GM19372 (cell line): ENCODE results near the gene THADA.
"Not testable (repeated sequence)": the region's sequence is repeated elsewhere in the genome, so short reads cannot be mapped to it uniquely, and the experiment has no call there.

ENCODE experiments used
- ATAC-seq: cut with Tn5 transposase; IDR thresholded peaks from one replicate; pipeline ENCODE4 v1.9.1; 2021; ENCODE audit warnings: mild to moderate bottlenecking, low read depth, moderate library complexity; ENCODE audit not compliant: unreplicated experiment

The THADA gene

DNA sequence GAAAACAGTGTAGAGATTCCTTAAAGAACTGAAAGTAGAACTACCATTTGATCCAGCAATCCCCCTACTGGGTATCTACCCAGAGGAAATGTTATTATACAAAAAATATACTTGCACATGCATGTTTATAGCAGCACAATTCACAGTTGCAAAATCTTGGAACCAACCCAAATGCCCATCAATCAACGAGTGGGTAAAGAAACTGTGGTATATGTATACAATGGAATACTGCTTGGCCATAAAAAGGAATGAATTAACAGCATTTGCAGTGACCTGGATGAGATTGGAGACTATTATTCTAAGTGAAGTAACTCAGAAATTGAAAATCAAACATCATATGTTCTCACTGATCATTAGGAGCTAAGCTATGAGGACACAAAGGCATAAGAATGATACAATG is 4.8 kb upstream of the THADA start:
- not testable (repeated sequence) for ATAC-seq

DNA sequence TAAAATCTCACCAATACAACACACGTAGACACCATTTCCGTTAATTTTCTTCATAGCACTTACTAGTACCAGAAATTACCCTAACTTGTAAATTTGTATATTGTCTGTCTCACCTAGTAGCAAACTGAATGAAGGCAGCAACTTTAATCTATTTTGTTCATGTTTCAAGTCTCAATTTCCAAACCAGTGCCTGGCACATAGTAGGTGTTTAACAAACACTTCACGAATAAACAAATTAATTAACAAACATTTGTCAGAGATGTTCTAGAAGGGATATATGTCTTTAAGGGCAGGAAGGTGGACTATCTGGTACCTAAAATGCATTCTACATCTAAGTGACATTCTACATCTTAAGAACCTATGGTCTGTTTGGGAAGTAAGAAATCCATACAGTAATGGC is 963 bp downstream of the THADA start:
- ATAC-seq = no peak

DNA sequence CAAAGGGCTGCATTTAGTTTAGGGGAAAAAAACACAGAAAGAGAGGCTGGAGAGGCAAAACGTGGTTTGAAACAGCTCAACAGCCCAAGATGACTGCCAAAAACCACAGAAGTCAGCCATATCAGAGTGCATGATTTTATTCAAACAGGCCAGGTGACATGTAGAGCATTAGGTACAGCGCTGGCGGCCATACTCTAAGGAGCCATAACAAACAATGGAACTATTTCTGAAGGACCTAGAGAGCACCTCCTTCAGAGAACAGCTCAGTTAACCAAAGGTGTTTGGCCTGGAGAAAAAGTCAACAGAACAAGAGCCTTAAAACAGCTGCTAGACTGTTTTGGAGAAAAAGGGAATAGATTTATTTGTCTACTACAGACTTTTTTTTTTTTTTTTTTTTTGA is 2.6 kb downstream of the THADA start:
- no peak for ATAC-seq

DNA sequence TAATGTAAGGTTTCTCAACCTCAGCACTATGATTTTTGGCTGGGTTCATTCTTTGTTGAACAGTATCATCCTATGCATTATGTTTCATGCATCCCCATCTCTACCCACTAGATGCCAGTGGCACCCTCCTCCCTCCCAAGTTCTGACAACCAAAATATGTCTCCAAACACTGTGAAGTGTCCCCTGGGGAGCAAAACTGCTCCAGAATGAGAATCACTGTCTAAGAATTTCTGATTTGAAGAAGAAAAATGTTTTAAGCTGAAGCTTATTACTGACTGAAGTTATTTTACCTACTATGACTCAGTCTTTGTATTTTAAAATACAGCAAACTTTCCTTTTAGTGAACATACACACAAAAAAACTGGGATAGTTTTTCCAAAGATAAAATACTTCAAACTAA is 3.4 kb downstream of the THADA start:
- ATAC-seq = no peak

DNA sequence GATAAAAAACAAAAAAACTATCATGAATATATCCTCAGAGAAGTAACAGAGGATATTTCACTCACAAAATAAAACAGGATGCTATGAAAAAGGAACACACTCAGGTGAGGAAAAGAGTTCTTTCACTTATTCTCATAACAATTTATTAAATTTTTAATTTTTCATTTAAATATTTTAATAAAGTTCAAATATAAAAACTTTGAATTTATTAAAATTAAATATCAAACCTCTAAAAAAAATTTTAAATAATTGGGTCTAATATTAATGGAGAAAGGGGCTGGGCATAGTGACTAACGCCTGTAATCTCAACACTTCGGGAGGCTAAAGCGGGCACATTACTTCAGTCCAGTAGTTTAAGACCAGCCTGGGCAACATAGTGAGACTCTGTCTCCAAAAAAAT is 10.1 kb downstream of the THADA start:
- no peak for ATAC-seq

DNA sequence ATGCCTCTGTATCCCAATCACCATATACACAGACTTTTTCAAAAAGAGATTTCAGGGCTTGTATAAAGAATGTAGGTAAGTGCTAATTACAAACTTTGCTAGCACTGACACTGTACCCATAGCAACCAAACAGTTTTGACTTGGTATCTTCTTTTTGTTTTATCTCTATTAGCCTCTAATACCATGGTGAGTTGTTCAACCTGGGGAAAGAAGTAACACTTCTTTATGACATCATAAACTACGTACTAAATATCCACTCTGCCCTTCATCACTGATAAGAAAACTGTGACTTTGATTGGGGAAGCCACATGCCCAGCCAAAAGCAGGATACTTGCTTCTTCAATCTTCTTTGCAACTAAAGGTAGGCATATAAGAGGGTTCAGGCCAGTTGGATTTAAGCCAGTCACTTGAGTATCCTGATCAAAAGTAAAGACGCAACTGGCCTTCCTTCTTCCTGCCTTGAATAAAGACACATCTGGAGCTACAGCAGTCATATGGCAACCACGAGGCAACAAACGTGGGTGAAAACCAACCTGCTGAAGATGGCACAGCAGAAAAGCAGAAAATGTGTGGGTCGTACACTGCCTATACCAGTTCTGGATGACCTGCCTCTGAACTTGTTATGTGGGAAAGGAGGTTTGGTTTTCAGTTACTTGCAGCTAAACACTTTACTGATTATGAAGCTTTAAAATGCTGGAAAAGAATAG is 16.4 kb downstream of the THADA start:
- no peak for ATAC-seq

DNA sequence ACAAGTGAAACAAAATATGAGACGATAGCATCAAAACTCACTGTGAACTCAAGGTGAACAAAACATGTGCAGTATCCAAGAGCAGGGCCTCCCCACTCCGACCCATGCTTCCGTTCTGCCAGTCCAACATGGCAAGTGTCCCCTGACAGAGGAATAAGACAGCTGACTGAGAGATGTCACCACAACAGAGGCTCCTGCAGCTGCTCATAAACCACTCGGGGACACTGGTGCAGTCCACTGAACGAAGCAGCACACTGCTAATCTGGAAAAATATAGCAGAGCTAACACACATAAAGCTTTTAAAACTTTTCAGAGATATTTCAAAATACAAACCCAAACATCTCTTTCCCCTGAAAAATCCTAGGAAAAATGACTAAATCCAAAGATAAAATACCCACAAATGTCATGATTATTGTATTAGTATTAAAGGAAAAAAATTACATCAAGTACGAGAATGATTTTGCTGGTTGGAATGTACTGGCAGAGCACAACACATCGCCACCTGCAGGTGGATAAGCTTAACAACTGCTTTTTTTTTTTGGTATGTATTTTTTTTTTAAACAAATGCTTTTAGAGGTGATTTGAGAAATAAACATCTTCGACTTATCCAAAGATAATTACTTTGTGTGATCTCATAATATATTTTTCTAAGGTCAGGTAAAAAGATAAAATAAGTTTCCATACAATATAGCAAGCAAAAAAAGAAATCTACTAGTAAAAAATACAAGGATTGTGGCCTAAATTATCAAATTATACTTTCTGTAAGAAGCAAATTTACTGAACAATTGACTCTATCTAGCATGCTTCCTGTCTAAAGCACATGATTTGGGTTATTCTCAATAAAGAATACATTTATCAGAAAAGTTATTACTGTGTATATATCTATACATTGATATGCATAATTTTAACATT is 18.6 kb downstream of the THADA start:
- ATAC-seq = no peak

DNA sequence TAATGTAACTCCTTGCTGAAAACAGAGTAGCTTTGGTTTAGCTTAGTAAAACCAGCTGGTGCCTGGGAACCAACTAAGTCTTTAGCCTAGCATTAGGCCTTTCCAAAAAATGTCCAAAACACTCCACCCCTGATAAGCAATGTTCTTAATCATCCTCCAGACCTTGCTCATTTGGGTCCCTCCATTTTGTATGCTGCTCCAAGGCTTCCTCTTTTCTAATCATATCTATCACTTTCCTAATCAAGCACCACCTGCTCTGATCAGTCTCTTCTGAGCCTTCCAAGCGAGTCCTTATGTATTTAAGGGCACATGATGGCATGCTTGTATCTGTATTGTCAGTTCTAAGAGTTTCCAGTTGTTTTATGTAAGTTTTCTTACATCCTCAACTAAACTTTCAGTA is 23.6 kb downstream of the THADA start:
- ATAC-seq = no peak

DNA sequence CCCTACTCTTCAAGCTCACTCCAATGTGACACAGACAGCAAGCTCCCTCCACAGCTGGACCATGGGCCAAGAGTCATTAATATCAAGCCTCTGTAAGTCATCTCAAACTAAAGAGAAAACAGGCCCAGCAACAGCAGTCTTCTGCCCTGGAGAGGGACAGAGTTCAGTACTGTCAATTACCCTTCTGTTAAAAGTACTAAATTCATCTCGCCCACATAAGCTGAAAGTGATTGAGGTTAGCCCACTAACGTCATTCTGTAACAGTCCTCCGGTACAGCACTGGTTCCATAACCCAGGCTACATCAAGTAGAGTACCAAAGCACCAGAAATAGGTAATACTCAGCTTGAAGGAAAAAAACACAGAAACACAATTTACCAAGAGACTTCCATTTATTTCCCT is 25.9 kb downstream of the THADA start:
- peak; percentile 90 for ATAC-seq

DNA sequence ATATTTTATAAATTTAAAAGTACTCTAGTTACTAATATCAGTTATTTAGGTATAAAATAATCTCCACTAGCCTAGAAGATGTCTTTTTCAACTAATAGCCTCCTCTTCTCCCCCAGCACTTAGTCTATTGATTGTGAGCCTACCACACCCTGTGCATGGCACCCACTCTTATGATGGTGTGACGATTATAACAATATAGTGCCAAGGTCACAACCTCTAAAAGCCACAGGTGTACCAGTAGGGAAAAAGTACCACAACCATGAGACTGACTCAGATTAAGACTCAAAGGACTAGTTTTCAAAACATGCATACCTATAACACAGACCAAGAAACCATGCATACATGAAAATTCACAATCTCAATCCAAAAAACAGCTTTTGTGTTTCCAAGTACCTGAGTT is 27.6 kb downstream of the THADA start:
- ATAC-seq = no peak

DNA sequence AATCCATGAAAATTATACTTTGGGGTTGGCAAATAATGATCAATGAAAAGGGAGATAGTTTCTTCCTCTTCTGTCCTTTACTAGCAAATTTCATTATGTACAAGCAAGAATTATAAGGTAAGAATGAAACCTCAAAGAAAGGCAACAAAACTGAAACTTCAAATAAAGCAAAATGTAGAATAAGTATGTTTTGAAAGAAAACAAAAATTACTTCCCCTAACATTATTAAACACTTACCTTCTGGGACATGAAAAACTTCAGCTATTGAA is 29.4 kb downstream of the THADA start:
- no peak for ATAC-seq

DNA sequence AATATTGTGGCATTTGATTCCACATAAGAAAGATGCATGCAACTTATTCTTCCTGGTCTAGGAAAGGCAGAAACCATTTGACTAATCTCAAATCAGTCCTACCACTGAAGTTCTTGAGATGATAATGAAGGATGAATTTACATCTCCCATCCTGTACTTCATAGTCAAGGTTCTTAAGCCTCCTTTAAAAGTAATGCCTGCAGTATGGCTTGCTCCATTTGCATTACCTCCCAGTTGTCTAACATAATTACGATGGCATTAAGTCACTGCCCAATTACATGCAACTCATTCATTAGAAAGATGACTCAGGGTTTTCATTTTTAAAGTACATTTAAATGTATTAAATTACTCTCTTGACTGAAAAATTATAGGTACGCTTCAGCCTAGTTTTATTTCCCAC is 32.2 kb downstream of the THADA start:
- no peak for ATAC-seq

DNA sequence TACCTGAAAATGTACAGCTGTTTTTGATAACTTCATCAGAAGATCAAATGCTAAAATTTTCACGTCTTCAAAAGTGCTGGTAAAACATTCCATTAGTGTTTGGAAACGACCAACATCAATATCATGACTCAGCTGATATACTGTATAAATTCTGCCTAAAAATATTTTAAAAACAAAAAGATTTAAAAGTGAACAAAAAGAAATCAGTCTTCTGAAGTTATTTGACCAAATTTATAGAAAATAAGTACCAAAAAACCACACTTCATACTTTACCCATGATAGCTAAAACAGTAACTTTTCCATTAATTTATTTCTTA is 35.6 kb downstream of the THADA start:
- no peak for ATAC-seq

DNA sequence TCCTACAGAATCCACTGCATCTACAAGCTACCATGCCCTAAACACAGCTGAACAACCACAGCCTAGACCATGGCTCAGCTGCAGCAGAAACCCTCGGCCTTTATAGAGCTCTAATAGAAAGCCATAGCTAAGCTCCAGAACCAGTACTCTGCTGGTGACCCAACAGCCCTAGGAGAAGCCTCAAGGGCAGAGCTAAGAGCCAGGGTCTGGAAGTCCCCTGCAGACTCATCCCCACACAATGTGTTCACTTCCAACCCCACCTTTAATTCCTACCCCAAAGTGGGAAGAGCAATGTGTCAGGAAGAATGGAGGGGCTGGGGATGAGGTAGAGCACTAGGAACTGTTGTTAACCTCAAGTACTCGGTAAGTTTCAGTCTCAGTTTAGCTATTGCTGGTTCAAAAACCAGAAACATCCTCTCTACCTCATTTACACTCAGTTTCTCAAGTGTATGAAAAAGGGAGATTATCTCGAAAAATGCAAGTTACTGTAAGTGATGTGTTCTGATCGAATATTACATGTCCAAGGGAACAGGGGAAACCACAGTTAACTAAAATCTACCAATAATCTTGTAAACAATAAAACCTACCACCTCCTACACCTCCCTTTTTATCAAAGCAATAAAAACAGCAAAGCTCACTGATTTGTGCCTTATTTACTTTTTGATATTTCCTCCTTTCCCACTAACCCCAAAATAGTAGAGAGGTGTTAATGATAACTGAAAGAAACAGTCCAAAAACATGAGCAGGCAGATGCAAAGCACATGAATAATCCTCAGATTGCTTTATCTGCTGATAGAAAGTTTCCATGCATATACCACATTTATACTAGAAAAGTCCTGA is 36.2 kb downstream of the THADA start:
- ATAC-seq = peak; percentile 79

DNA sequence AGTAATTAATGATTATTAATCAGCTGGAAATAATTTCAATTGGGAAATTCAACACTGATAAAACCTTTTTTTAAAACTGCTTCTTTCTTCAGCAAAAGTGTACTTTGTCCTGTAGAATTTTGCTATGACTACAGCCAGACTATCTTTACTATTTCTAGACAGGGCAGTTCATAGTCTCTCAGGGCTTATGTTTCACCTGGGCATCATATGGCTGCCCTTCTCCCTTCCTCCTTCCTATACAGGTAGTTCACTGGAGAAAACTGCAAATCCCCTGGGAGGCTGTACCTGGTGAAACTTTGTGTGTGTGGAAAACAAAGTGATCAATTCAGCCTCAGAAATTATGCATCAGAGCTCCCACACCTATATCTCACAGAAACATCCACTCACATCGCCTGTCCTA is 38.6 kb downstream of the THADA start:
- no peak for ATAC-seq

DNA sequence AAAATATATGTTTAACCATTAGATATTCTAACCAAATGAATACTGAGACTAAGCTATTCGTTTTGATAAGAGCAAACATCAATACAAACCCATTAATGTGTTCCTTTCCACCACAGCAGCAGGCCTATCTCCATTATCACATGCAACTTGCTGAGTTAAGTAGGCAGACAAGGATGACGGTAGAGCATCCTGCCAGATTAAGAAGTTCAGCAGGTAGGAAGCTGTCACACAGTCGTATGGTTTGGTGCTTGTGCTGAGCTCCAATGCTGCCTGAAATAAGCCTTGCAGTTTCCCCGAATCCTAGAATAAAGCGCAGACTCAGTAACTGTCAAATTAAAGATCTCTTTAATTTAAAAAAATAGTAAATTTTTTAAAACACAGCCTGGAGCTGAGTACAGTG is 39.6 kb downstream of the THADA start:
- no peak for ATAC-seq

DNA sequence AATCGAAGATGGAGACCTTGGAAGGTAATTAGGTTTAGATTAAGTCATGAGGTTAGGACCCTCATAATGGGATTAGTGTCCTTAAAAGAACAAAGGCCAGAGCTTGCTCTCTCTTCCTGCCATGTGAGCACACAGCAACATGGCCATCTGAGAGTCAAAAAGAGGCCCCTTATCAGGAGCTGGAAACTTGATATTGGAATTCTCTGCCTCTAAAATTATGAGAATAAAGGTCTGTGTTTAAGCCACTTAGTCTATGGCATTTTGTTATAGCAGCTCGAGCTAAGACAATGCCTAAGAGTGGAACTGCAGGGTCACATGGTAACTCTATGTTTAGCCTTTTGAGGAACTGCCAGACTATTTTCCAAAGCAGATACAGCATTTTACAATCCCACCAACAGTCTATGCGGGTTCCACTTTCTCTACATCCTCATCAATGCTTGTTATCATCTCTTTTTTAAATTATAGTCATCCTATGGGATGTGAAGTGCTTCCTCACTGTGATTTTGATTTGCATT is 42.4 kb downstream of the THADA start:
- no peak for ATAC-seq

DNA sequence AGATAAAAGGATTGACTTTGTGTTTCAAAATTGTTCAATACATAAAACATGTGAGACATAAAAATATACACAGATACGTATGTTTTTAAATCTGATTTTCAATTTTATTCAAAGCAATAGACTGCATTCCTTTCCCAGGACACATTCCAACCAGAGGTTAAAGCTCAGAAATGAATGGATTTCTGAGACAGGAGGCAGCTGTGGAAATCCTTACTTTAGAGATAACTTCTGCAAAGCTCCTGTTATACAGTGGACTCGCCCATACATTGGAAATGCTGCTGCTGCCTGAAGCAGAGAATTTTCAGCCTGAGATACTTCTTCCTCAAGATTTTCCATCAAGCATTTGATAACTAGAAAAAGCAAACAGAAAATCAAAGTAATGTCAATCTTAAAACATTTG is 43.8 kb downstream of the THADA start:
- no peak for ATAC-seq

DNA sequence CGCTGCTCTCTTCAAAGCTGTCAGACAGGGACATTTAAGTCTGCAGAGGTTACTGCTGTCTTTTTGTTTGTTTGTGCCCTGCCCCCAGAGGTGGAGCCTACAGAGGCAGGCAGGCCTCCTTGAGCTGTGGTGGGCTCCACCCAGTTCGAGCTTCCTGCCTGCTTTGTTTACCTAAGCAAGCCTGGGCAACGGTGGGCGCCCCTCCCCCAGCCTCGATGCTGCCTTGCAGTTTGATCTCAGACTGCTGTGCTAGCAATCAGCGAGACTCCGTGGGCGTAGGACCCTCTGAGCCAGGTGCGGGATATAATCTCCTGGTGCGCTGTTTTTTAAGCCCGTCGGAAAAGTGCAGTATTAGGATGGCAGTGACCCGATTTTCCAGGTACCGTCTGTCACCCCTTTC is 47.5 kb downstream of the THADA start:
- ATAC-seq = not testable (repeated sequence)

DNA sequence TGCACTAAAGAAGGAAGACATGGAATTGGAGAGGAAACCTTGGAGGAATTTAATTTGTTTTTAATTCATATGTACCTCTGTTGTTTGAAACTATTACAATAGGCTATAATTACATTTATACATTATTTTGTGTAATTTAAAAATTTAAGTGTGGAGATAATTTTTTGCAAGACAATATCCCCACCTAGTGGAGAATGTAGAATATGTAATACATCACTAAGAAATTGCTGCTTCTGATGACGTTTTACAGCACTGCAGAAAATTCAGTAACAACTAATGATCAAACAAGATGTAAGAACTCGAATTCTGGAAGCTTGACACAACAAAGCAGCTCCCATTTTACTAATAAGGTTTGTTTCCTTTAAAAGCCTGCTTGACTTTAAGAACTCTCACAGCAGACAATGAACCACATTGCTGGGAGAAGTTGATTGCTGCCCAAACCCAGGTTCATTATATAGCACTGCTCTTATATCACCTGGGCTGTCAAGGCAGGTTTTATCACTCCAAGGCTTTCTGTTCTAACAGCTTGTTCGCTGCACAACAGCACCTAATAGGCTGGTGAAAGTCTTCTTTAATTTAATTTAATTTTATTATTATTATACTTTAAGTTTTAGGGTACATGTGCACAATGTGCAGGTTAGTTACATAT is 53.4 kb downstream of the THADA start:
- ATAC-seq = no peak

DNA sequence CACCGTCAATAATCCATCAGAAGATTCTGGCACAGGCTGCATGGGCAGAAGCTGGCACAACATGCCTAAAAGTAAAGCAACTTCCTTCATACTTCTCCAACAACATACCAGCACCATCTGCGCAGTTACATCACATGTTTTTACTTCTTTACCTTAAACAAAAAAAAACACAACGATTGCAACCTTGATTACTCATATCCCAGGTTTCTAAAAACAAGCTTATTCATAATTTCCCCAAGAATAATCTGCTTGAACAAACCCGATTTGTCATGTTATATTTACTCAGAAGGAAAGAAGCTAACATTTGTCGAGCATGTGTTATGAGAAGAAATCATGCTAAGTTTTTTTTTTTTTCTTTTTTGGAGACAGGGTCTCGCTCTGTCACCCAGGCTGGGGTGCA is 54.7 kb downstream of the THADA start:
- no peak for ATAC-seq
